Type B pancreatic cell (in vitro differentiated cells): ENCODE data around the gene BTBD1. TPM values are rescaled to one million over a fixed set of nuclear protein-coding genes. Genes with fewer than 3 reads are reported as not detected.

Source experiments
- DNase-seq: peaks from one replicate; pipeline ENCODE4 v3.0.0; 2021; ENCODE audit warnings: mixed read lengths; ENCODE audit not compliant: unreplicated experiment; ENCODE audit errors: extremely low spot score
- H3K27ac Mint-ChIP-seq: 2 replicates; pipeline ENCODE4 v1.8.0; 2021; ENCODE audit warnings: mild to moderate bottlenecking, mixed read lengths
- H3K27me3 Mint-ChIP-seq: 2 replicates; pipeline ENCODE4 v1.8.0; 2021; ENCODE audit warnings: mixed read lengths
- H3K36me3 Mint-ChIP-seq: 2 replicates; pipeline ENCODE4 v1.8.0; 2021; ENCODE audit warnings: mixed read lengths
- H3K4me1 Mint-ChIP-seq: one replicate; pipeline ENCODE4 v1.8.0; 2021; ENCODE audit warnings: mixed read lengths; ENCODE audit not compliant: unreplicated experiment
- H3K4me3 Mint-ChIP-seq: 2 replicates; pipeline ENCODE4 v1.8.0; 2021; ENCODE audit warnings: mild to moderate bottlenecking, mixed read lengths
- H3K9me3 Mint-ChIP-seq: 2 replicates; pipeline ENCODE4 v1.8.0; 2021; ENCODE audit warnings: mixed read lengths
- total RNA-seq: library from RNA; stranded (reverse); gene quantifications from 2 replicates; pipeline ENCODE4 v1.2.1, GENCODE V29; 2021; ENCODE audit warnings: low replicate concordance
- TF ChIP-seq, protein P1 (sequence below): fragments of 200-600 bp; sonication (generic); conservative IDR thresholded peaks from 2 replicates; pipeline ENCODE4 v1.5.0; 2021; ENCODE audit warnings: antibody characterized with exemption, mild to moderate bottlenecking

The BTBD1 gene
- total RNA-seq, 1 donor from 2014 or later = 40.7 TPM

DNA sequence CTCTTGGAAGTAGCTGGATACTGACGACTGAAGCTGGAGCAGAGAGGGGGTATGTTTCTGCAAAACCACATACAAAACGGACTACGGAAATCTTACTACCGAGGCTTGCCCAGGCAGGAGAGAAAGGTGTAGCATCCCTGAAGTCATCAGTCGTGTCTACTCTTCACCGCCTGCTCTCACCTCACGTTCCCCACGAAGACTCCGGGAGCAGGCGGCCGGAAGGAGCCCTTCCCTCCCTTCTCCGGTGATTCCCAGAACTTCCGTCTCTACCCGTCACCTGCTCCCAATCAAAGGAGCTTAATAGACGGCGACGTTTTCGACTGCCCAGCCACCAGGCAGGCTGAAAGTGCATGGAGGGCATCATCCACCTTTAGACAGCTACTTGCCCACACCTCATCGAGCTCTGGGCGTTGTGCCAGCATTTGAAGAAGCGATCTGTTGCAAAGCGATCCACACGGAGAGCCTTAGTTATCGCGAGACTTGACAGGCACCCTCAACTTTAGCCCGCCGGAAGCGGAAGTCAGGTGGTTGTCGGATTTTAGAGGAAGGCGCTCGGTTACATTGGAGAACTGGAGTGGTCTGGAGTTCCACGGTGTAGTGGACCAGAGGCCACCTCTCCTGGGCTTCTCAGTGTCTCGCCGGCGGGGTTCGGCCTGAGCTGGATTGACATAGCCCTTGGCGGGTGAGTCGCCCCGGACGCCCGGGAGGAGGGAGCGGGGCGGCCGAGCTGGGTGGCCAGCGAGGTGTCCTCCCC, 81.2 kb downstream of the BTBD1 start, which contains the start of gene RAMAC:
Gene RAMAC (plus strand): TSS at position 523 of the 754 bp plus-strand sequence. CDS start 2,809 bp downstream, outside the sequence.
- peak within 1 kb of the TSS; percentile 100 for H3K4me3 Mint-ChIP-seq
- DNase-seq = peak; percentile 85
- H3K27me3 Mint-ChIP-seq = no peaks in the 10 kb centered on the region
- H3K9me3 Mint-ChIP-seq = no peaks in the 10 kb centered on the region
- TF ChIP-seq, protein P1, sequence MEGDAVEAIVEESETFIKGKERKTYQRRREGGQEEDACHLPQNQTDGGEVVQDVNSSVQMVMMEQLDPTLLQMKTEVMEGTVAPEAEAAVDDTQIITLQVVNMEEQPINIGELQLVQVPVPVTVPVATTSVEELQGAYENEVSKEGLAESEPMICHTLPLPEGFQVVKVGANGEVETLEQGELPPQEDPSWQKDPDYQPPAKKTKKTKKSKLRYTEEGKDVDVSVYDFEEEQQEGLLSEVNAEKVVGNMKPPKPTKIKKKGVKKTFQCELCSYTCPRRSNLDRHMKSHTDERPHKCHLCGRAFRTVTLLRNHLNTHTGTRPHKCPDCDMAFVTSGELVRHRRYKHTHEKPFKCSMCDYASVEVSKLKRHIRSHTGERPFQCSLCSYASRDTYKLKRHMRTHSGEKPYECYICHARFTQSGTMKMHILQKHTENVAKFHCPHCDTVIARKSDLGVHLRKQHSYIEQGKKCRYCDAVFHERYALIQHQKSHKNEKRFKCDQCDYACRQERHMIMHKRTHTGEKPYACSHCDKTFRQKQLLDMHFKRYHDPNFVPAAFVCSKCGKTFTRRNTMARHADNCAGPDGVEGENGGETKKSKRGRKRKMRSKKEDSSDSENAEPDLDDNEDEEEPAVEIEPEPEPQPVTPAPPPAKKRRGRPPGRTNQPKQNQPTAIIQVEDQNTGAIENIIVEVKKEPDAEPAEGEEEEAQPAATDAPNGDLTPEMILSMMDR = no peak
- H3K27ac Mint-ChIP-seq = peak within 1 kb of the TSS; percentile 96
- H3K36me3 Mint-ChIP-seq = peaks cover 10% of the 10 kb centered on the region
- peaks cover 18% of the 10 kb centered on the region for H3K4me1 Mint-ChIP-seq

DNA sequence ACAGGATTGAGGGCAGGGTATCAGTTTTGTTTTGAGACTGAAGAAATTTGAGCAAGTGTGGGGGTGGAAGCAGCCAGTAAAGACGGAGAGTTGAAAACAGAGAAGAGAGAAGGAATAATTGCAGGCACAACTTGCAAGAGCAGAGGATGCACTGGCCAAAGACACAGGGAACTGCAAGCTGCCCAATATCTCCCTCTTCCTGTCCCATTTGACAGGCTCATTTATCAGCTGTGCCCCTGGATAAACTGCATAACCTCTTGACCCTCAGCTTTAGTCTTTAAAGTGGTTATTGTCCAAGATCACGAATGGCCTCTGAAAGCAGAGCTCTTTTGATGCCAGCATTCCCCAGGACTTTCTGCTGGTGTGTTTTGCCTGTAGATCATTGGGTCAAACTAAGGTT, 86.1 kb downstream of the BTBD1 start:
- H3K9me3 Mint-ChIP-seq = no peaks in the 10 kb centered on the region
- DNase-seq = no peak
- no peak overlapping the region for H3K4me3 Mint-ChIP-seq
- no peak overlapping the region for H3K27ac Mint-ChIP-seq
- peaks cover 12% of the 10 kb centered on the region for H3K4me1 Mint-ChIP-seq
- H3K27me3 Mint-ChIP-seq = no peaks in the 10 kb centered on the region
- H3K36me3 Mint-ChIP-seq = peaks cover 6% of the 10 kb centered on the region
- TF ChIP-seq, protein P1 = no peak

DNA sequence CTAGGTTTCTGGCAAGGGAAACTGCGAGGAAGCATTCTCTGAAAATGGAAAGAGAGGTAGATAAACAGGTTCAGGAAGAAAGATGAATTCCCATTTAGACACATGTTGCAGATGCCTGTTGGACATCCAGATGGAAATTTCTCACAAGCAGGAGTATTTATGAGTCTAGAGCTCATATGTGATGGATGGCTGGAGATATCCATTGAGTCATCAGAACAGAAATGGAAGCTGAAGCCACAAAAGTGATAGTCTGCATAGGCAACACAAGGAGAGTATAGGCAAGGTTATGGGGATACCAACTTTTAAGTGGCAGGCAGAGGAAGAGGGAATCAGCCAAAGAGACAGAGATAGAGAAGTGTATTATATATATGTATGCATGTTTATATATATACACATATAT, 87.3 kb downstream of the BTBD1 start:
- Mint-ChIP-seq H3K4me1 (peaks cover 4% of the 10 kb centered on the region), H3K4me3 (no peak overlapping the region)

DNA sequence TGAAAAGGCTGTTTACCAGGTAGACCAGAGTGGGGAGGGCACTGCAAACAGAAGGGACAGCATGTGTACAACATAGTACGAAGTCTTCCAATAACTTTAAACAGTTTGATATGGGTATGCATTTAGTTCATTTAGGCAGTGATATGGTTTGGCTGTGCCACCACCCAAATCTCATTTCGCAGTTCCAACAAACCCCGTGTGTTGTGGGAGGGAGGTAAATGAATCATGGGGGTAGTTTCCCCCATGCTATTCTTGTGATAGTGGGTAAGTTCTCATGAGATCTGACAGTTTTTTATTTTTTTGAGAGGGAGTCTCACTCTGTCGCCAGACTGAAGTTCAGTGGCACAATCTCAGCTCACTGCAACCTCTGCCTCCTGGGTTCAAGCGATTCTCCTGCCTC, 88.6 kb downstream of the BTBD1 start:
- no peak for DNase-seq
- Mint-ChIP-seq H3K36me3 (peaks cover 4% of the 10 kb centered on the region), H3K4me1 (peaks cover 3% of the 10 kb centered on the region), H3K9me3 (no peaks in the 10 kb centered on the region), H3K27me3 (no peaks in the 10 kb centered on the region), H3K4me3 (no peak overlapping the region), H3K27ac (no peak overlapping the region)
- TF ChIP-seq, protein P1 = no peak

More for the DNA sequence above, 87.3 kb downstream of the BTBD1 start:
- no peak for DNase-seq
- Mint-ChIP-seq H3K27ac (no peak overlapping the region), H3K36me3 (peaks cover 4% of the 10 kb centered on the region), H3K27me3 (no peaks in the 10 kb centered on the region), H3K9me3 (no peaks in the 10 kb centered on the region)
- TF ChIP-seq, protein P1 = no peak

DNA sequence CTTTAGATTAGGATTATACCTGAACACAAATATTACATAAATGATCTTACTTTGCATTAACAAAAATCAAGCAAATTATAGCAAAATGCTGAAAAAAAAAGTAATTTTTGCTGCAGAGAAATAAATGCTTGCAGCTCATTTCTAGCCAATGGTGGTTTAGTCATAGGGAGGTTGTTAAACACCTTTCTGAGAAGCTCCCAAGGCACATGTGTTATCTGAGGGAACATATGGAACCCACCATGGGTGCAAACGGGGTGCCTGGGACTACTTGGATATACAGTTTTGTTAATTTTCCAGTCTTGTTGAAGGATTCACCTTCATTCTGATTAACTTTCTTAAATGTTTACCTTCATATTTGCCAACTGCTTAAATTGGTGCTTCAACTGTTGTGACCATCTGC, 90.0 kb downstream of the BTBD1 start:
- no peak overlapping the region for H3K4me3 Mint-ChIP-seq
- H3K4me1 Mint-ChIP-seq = peaks cover 3% of the 10 kb centered on the region
- no peaks in the 10 kb centered on the region for H3K9me3 Mint-ChIP-seq
- no peak overlapping the region for H3K27ac Mint-ChIP-seq
- TF ChIP-seq, protein P1 = no peak
- H3K27me3 Mint-ChIP-seq = no peaks in the 10 kb centered on the region
- no peak for DNase-seq
- peaks cover 4% of the 10 kb centered on the region for H3K36me3 Mint-ChIP-seq
